Measurements from ENCODE around the gene PHF20.
"Not testable (repeated sequence)": the region's sequence is repeated elsewhere in the genome, so short reads cannot be mapped to it uniquely, and the experiment has no call there.

PHF20 gene

DNA sequence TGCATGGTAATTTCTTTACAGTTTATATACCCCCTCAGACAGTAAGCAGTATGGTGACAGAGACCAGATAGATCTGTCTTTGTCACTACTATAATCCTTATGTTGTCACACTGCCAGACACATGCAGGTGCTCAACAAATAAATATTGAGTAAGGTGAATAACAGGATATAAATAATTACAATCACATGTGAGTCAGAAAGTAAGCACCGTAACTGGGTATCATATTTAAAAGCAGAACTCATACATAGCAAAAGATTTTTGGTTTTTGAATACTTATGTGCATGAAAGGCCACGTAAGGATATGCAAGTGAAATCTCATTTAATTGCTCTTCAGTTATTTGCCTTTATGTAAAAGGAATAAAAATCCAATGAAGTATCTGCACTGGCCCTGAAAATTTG lies 214.0 kb downstream of the PHF20 start:
- DNase-seq = no peak

DNA sequence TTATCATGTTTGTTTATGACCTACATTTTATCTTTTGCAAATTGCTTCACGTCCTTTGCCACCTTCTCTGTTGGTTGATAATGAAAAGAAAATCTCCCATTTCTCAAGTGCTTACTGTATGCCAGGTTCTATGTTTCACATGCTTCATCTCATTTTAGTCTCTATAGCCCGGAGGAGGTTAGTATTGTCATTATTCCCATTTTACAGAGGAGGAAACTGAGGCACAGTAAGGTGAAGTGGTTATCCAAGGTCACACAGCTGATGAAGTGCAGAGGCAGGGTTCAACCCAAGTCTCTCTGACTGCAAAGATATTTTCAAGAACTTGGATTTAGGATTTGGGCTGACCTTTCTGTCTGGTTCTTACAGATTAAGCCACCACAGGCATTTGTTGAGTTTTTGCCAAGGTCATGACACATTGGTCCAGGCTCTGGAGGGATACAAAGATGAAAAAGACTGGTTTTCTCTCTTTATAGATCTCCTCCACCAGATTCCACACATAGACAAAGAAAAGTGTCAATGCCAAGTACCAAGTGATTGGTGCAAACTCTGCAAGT lies 217.2 kb downstream of the PHF20 start:
- DNase-seq = no peak

DNA sequence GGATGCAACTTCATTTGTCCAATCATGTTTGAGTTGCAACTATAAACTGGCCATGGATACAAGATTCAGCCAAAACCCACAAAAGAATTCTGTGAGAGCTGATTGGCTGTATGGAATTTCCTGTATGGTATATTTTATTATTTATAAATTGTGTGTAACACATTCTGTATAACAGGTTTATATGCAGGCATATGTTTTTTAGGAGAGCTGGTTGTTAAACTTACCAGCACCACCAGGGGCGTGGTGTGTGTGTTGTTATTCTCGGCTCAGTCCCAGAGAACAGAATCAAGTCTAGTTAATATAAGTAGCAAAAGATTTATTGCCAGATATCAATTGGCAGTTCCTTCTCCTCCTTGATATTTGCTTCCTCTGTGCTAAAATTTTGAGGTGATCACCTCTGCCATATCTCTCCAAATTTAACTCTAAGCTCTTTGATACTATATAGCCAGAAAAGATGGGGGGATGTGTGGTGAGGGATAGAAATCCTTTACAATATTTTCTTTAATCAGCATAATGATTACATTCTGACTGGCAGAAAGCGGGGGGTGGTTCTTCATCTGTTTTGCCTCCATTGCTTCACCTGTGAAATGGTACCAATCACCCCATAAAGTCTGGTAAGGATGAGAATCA lies 219.4 kb downstream of the PHF20 start:
- no peak for DNase-seq

DNA sequence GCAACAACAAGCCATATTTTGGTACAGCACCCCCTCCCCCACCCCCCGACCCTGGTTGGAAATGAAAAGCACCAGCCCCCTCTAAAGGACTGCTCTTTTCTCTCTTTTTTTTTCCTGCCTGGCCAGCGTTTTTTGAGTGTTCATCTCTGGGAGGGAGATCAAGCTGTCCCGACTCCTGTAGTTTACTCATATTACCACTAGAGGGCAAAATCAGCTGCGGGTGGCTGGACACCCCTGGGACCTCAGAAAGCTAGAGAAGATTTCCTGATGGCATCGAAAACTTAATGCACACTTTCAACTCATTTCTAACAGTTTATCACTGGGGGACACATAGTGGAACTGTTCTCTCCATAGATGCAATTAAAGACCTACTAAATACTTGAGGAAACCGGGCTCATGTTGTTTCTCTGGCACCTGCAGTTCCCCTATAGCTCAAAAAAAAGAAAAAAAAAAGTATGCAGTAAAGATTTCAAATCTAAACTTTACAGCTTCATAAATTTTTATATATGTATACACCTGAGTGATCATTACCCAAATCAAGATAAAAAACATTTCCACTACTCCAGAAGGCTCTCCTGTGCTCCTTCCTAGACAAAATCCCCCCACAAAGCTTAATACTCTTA lies 221.0 kb downstream of the PHF20 start:
- peak; percentile 41 for DNase-seq

DNA sequence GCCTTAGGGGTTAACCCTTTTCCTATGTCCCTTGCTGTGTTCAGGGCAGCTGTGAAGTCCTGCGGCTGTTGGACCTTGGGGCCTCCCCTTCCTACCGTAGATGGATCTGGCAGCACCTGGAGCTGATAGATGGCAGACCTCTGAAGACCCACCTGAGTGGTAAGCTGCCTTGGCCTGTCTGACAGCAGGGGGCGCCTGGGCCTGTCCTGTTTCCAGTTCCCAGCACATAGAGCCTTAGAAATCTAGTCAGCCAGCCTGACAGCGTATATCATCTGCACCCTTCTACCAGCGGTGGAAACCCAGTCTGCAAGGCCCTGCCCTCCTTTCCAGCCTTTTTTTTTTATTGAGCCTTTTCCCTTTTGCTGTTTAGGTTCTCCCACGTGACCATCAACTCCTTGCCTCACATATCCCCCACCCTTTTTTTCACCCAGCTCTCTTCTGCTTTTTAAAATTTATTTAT lies 223.2 kb downstream of the PHF20 start:
- peak; percentile 75 for DNase-seq

DNA sequence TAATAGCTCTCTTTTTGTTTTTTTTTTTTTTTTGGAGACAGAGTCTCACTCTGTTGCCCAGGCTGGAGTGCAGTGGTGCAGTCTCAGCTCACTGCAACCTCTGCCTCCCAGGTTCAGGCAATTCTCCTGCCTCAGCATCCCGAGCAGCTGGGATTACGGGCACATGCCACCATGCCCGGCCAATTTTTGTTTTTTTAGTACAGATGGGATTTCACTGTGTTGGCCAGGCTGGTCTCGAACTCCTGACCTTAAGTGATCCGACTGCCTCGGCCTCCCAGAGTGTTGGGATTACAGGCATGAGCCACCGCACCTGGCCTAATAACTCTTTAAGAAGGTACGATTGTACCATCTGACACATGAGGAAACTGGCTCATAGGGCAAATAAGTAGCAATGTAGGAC lies 224.7 kb downstream of the PHF20 start:
- DNase-seq = not testable (repeated sequence)

Data from CD4-positive, alpha-beta T cell treated with Interferon gamma for 1 hour (primary cell).